Dermis microvascular lymphatic vessel endothelial cell (primary cell): ENCODE results near the gene MYZAP. TPM values are rescaled to one million over a fixed set of nuclear protein-coding genes. Genes with fewer than 3 reads are reported as not detected.

Experiments used
- DNase-seq, 2 donors: peaks; one replicate each; pipeline versions ENCODE4 v3.0.0 to v3.0.0-alpha.2; 2010; ENCODE audit warnings: low read depth in 2 of 2
- total RNA-seq: library from RNA; depleted of rRNA; stranded (reverse); fragments of >200 nt; gene quantifications from 2 replicates; pipeline ENCODE4 v1.2.1, GENCODE V29; 2014

The MYZAP gene
- total RNA-seq, 1 donor from 2014 or later: 45.7 TPM

- DNase-seq: peak; percentile 24 to 37
Observed at GRCh38 chr15:57562196-57562769, 29.4 kb upstream of the MYZAP start.

GRCh38 chr15:57563416-57563815, 28.3 kb upstream of the MYZAP start:
- peak in 1 of 2 donors; percentile 53 for DNase-seq

- DNase-seq: peak; percentile 84 to 89
Observed at GRCh38 chr15:57565311-57565710, 26.4 kb upstream of the MYZAP start.

GRCh38 chr15:57566834-57567233, 24.9 kb upstream of the MYZAP start:
- DNase-seq: peak; percentile 96 to 98

GRCh38 chr15:57567891-57568290, 23.8 kb upstream of the MYZAP start:
- no peak for DNase-seq

- DNase-seq: no peak
Observed at GRCh38 chr15:57568299-57568698, 23.4 kb upstream of the MYZAP start.

- no peak for DNase-seq
Observed at GRCh38 chr15:57570340-57570739, 21.4 kb upstream of the MYZAP start.

GRCh38 chr15:57570994-57571393, 20.7 kb upstream of the MYZAP start:
- DNase-seq: peak in 1 of 2 donors; percentile 75

GRCh38 chr15:57571725-57572124, 20.0 kb upstream of the MYZAP start:
- DNase-seq: no peak

- no peak for DNase-seq
Observed at GRCh38 chr15:57572468-57572867, 19.2 kb upstream of the MYZAP start.

- no peak for DNase-seq
Observed at GRCh38 chr15:57573151-57573550, 18.6 kb upstream of the MYZAP start.

GRCh38 chr15:57575363-57575762, 16.3 kb upstream of the MYZAP start:
- no peak for DNase-seq

GRCh38 chr15:57578288-57578900, 13.3 kb upstream of the MYZAP start:
- DNase-seq: peak; percentile 60 to 94

GRCh38 chr15:57580428-57580827, 11.3 kb upstream of the MYZAP start:
- no peak for DNase-seq

- no peak for DNase-seq
Observed at GRCh38 chr15:57580866-57581265, 10.8 kb upstream of the MYZAP start.

GRCh38 chr15:57582090-57582489, 9.6 kb upstream of the MYZAP start:
- DNase-seq: no peak

GRCh38 chr15:57583282-57583681, 8.4 kb upstream of the MYZAP start:
- DNase-seq: no peak

GRCh38 chr15:57583720-57584119, 8.0 kb upstream of the MYZAP start:
- no peak for DNase-seq

GRCh38 chr15:57586661-57587424, 4.9 kb upstream of the MYZAP start:
- peak in 1 of 2 donors; percentile 46 for DNase-seq

GRCh38 chr15:57589281-57589680, 2.4 kb upstream of the MYZAP start:
- no peak for DNase-seq

GRCh38 chr15:57589754-57590153, 1.9 kb upstream of the MYZAP start:
- DNase-seq: no peak

GRCh38 chr15:57591237-57591821, 375 bp upstream of the MYZAP start:
- no peak for DNase-seq
